K562 (cell line): Measurements from ENCODE around the gene MICALL2.

Experiments
- E2F4 ChIP-seq: sonication (generic); formaldehyde crosslinking; IDR thresholded peaks from 2 replicates; pipeline ENCODE4 v1.8.0; 2022; ENCODE audit warnings: mild to moderate bottlenecking, low read depth, missing genetic modification reagents
- ILF3 ChIP-seq: fragments of 450-650 bp; IDR thresholded peaks from 2 replicates; pipeline ENCODE4 v1.6.1; 2018; ENCODE audit warnings: antibody characterized with exemption, mild to moderate bottlenecking, moderate library complexity, borderline replicate concordance
- JUND ChIP-seq, 2 experiments: IDR thresholded peaks; 2 replicates in 1 of 2; 3 replicates in 1 of 2; pipeline ENCODE4 v1.6.1; 2011; ENCODE audit warnings: borderline replicate concordance in 2 of 2, low read depth in 2 of 2, low read length in 2 of 2, improper control_type of control experiment in 1 of 2, missing biosample characterization in 1 of 2, missing genetic modification characterization in 1 of 2, missing genetic modification reagents in 1 of 2
- NRF1 ChIP-seq, 2 experiments: fragments of 450-650 bp; IDR thresholded peaks in 1 of 2; conservative IDR thresholded peaks in 1 of 2; 2 replicates each; pipeline ENCODE4 v1.6.1; 2014; ENCODE audit warnings: mild to moderate bottlenecking in 2 of 2
- ZZZ3 ChIP-seq: fragments of 450-650 bp; IDR thresholded peaks from 2 replicates; pipeline ENCODE4 v1.6.1; 2016; ENCODE audit warnings: antibody characterized with exemption, mild to moderate bottlenecking, moderate library complexity
- TF ChIP-seq, protein P1 (sequence below): sonication (generic); formaldehyde crosslinking; IDR thresholded peaks from 2 replicates; pipeline ENCODE4 v1.8.1; 2023; ENCODE audit warnings: mild to moderate bottlenecking, missing genetic modification reagents
- TF ChIP-seq, protein P2 (sequence below): sonication (generic); formaldehyde crosslinking; IDR thresholded peaks from 2 replicates; pipeline ENCODE4 v1.8.1; 2023; ENCODE audit warnings: mild to moderate bottlenecking, missing genetic modification reagents

- no peak for TF ChIP-seq E2F4
- TF ChIP-seq, protein P1, sequence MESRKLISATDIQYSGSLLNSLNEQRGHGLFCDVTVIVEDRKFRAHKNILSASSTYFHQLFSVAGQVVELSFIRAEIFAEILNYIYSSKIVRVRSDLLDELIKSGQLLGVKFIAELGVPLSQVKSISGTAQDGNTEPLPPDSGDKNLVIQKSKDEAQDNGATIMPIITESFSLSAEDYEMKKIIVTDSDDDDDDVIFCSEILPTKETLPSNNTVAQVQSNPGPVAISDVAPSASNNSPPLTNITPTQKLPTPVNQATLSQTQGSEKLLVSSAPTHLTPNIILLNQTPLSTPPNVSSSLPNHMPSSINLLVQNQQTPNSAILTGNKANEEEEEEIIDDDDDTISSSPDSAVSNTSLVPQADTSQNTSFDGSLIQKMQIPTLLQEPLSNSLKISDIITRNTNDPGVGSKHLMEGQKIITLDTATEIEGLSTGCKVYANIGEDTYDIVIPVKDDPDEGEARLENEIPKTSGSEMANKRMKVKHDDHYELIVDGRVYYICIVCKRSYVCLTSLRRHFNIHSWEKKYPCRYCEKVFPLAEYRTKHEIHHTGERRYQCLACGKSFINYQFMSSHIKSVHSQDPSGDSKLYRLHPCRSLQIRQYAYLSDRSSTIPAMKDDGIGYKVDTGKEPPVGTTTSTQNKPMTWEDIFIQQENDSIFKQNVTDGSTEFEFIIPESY (CRISPR knock-in tag) = no peak
- TF ChIP-seq, protein P2, sequence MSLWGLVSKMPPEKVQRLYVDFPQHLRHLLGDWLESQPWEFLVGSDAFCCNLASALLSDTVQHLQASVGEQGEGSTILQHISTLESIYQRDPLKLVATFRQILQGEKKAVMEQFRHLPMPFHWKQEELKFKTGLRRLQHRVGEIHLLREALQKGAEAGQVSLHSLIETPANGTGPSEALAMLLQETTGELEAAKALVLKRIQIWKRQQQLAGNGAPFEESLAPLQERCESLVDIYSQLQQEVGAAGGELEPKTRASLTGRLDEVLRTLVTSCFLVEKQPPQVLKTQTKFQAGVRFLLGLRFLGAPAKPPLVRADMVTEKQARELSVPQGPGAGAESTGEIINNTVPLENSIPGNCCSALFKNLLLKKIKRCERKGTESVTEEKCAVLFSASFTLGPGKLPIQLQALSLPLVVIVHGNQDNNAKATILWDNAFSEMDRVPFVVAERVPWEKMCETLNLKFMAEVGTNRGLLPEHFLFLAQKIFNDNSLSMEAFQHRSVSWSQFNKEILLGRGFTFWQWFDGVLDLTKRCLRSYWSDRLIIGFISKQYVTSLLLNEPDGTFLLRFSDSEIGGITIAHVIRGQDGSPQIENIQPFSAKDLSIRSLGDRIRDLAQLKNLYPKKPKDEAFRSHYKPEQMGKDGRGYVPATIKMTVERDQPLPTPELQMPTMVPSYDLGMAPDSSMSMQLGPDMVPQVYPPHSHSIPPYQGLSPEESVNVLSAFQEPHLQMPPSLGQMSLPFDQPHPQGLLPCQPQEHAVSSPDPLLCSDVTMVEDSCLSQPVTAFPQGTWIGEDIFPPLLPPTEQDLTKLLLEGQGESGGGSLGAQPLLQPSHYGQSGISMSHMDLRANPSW (CRISPR knock-in tag) = no peak
- TF ChIP-seq ILF3 = no peak
- no peak for TF ChIP-seq NRF1 (conservative IDR thresholded peaks at IDR 0.05 in 1 of 2, IDR thresholded peaks at IDR 0.05 in 1 of 2)
- no peak for TF ChIP-seq JUND (IDR thresholded peaks at IDR 0.05; ENCODE audit: borderline replicate concordance, low read depth, low read length)
- TF ChIP-seq JUND (tag; IDR thresholded peaks at IDR 0.05; ENCODE audit: borderline replicate concordance, low read depth, low read length) = no peak
- no peak for TF ChIP-seq ZZZ3
These were observed 50.8 kb downstream of the MICALL2 start for GRCh38 chr7:1408466-1408865.
